ENCODE data around the gene SATB2.

DNA sequence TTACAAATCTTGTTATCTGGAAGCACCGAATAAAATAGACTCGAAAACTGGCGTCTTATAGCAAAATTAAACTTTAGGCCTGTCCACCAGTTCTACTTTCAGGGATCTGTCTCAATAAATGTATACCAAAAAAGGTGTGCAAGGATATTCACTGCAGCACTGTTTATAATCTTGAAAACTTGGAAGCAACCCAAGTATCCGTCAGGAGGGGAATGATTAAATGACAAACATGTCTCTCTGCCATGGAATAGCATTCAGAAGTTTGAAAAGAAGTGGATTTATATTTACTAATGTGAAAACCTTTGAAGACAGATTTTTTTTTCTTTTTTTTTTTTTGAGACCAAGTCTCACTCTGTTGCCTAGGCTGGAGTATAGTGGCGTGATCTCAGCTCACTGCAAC, 32.3 kb upstream of the SATB2 start:
- TF ChIP-seq EZH2 (IDR thresholded peaks at IDR 0.05; ENCODE audit: insufficient read depth, poor library complexity, severe bottlenecking) (no peak), EZH2phosphoT487 (IDR thresholded peaks at IDR 0.05; ENCODE audit: insufficient read depth, low read depth) (no peak)

Measured in GM23248 (cell line).